ENCODE results near the gene SMARCA1.

SMARCA1 gene

DNA sequence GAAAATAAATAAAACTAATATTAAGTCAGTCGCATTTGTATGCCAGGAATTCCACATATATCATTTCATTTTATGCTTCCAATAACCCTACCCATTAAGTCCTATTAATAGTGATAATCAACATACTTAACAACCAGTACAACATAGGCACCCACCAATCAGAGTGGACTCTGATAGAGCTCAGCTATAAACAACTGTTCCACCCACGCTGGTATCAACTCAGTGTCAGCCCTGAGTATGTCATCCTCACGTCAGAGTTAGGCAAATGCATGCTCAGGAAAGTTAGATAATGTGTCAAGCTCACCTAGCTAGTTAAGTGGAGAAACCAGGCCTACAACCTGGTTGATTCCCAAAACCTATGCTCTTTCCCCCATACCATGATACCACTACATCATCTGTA, 89.3 kb downstream of the SMARCA1 start:
- no peak overlapping the region for H3K27ac ChIP-seq (ENCODE audit: low read depth, low read length, poor library complexity, severe bottlenecking)
- no peaks in the 10 kb centered on the region for H3K36me3 ChIP-seq (ENCODE audit: insufficient read depth, low read length)
- no peak overlapping the region for H3K9ac ChIP-seq (ENCODE audit: low read length)
- no peaks in the 10 kb centered on the region for H3K9me2 ChIP-seq (ENCODE audit: low read depth, low read length)
- H3F3A ChIP-seq (ENCODE audit: insufficient read depth, low read length) = no peaks in the 10 kb centered on the region
- no peaks in the 10 kb centered on the region for H4K20me1 ChIP-seq (ENCODE audit: insufficient read depth, low read length)
- no peaks in the 10 kb centered on the region for H3K9me3 ChIP-seq (ENCODE audit: low read length)
- no peak overlapping the region for H3K4me3 ChIP-seq (ENCODE audit: low read depth, low read length, poor library complexity, severe bottlenecking)
- H3K4me2 ChIP-seq (ENCODE audit: low read length) = no peak overlapping the region
- TF ChIP-seq EZH2 (IDR thresholded peaks at IDR 0.05; ENCODE audit: borderline replicate concordance, low read length) = no peak
- TF ChIP-seq, protein P1, sequence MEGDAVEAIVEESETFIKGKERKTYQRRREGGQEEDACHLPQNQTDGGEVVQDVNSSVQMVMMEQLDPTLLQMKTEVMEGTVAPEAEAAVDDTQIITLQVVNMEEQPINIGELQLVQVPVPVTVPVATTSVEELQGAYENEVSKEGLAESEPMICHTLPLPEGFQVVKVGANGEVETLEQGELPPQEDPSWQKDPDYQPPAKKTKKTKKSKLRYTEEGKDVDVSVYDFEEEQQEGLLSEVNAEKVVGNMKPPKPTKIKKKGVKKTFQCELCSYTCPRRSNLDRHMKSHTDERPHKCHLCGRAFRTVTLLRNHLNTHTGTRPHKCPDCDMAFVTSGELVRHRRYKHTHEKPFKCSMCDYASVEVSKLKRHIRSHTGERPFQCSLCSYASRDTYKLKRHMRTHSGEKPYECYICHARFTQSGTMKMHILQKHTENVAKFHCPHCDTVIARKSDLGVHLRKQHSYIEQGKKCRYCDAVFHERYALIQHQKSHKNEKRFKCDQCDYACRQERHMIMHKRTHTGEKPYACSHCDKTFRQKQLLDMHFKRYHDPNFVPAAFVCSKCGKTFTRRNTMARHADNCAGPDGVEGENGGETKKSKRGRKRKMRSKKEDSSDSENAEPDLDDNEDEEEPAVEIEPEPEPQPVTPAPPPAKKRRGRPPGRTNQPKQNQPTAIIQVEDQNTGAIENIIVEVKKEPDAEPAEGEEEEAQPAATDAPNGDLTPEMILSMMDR (IDR thresholded peaks at IDR 0.05; ENCODE audit: low read length) = no peak
- H3K79me2 ChIP-seq (ENCODE audit: insufficient read depth, low read length) = no peaks in the 10 kb centered on the region
- H3K27me3 ChIP-seq (ENCODE audit: insufficient read depth, low read length) = no peaks in the 10 kb centered on the region
- H3K4me1 ChIP-seq (ENCODE audit: insufficient read depth, low read length, severe bottlenecking) = no peaks in the 10 kb centered on the region
- H2AFZ ChIP-seq (ENCODE audit: low read length) = no peak overlapping the region

DNA sequence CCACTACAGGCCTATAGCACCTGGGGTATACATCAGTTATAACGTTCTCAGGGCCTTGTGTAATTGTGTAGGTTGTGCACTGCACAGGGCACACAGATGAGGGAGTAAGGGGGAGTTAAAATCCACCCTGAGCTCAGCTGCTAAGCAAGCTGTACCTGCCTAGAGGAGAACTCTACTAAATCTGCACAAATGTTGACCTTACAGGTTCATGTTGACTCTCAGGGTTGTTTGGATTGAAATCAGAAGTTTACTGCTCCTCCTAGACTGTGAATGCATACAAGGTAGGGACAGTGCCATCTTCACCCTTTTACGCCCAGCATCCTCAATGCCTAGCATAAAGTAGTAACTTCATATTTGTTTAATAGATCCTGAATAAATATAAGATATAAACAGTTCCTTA, 89.8 kb downstream of the SMARCA1 start:
- no peaks in the 10 kb centered on the region for H3K27me3 ChIP-seq (ENCODE audit: insufficient read depth, low read length)

DNA sequence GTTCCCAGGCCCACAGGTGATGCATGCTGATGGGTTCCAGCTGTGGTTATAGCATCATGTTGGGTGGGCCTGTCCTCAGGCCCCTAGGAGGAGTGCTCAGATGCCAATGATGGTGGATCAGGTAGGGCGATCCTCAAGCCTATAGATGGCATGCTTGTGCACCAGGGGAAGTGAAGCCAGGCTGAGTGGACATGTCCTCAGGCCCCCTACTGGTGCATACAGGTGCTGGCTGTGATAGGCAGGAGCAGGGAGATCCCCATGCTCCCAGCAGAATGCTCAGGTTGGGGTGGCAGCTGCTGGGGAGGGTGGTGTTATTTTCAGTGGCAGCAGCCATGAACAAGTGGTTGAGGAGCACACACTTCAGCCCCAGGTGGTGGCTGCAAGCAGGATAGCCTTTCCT, 96.0 kb downstream of the SMARCA1 start:
- TF ChIP-seq, protein P1 (IDR thresholded peaks at IDR 0.05; ENCODE audit: low read length) = no peak
- TF ChIP-seq EZH2 (IDR thresholded peaks at IDR 0.05; ENCODE audit: borderline replicate concordance, low read length) = no peak
- H3K9ac ChIP-seq (ENCODE audit: low read length) = no peak overlapping the region

More for the DNA sequence above, 89.8 kb downstream of the SMARCA1 start:
- Histone ChIP-seq H4K20me1 (ENCODE audit: insufficient read depth, low read length) (no peaks in the 10 kb centered on the region), H3F3A (ENCODE audit: insufficient read depth, low read length) (no peaks in the 10 kb centered on the region), H3K79me2 (ENCODE audit: insufficient read depth, low read length) (no peaks in the 10 kb centered on the region), H3K4me2 (ENCODE audit: low read length) (no peak overlapping the region), H3K4me3 (ENCODE audit: low read depth, low read length, poor library complexity, severe bottlenecking) (no peak overlapping the region), H3K36me3 (ENCODE audit: insufficient read depth, low read length) (no peaks in the 10 kb centered on the region), H3K27ac (ENCODE audit: low read depth, low read length, poor library complexity, severe bottlenecking) (no peak overlapping the region), H3K9ac (ENCODE audit: low read length) (no peak overlapping the region), H2AFZ (ENCODE audit: low read length) (no peak overlapping the region), H3K4me1 (ENCODE audit: insufficient read depth, low read length, severe bottlenecking) (no peaks in the 10 kb centered on the region), H3K9me2 (ENCODE audit: low read depth, low read length) (no peaks in the 10 kb centered on the region), H3K9me3 (ENCODE audit: low read length) (no peaks in the 10 kb centered on the region)
- TF ChIP-seq, protein P1 (IDR thresholded peaks at IDR 0.05; ENCODE audit: low read length) = no peak

More for the DNA sequence above, 96.0 kb downstream of the SMARCA1 start:
- Histone ChIP-seq H3K27me3 (ENCODE audit: insufficient read depth, low read length) (no peaks in the 10 kb centered on the region), H3K36me3 (ENCODE audit: insufficient read depth, low read length) (no peaks in the 10 kb centered on the region), H2AFZ (ENCODE audit: low read length) (no peak overlapping the region), H3F3A (ENCODE audit: insufficient read depth, low read length) (no peaks in the 10 kb centered on the region), H3K4me3 (ENCODE audit: low read depth, low read length, poor library complexity, severe bottlenecking) (no peak overlapping the region), H3K4me1 (ENCODE audit: insufficient read depth, low read length, severe bottlenecking) (no peaks in the 10 kb centered on the region), H3K9me3 (ENCODE audit: low read length) (no peaks in the 10 kb centered on the region), H3K27ac (ENCODE audit: low read depth, low read length, poor library complexity, severe bottlenecking) (no peak overlapping the region), H4K20me1 (ENCODE audit: insufficient read depth, low read length) (no peaks in the 10 kb centered on the region), H3K9me2 (ENCODE audit: low read depth, low read length) (no peaks in the 10 kb centered on the region), H3K4me2 (ENCODE audit: low read length) (no peak overlapping the region), H3K79me2 (ENCODE audit: insufficient read depth, low read length) (no peaks in the 10 kb centered on the region)
